GM12875 (cell line): ENCODE results near the gene GDF11.

Experiments
- H3K4me3 ChIP-seq: one replicate; pipeline ENCODE4 v1.5.1; 2011; ENCODE audit warnings: low read depth, low read length, control low read depth
- CTCF ChIP-seq: IDR thresholded peaks from 2 replicates; pipeline ENCODE4 v1.5.1; 2011; ENCODE audit warnings: low read depth, mild to moderate bottlenecking, control low read depth, inconsistent platforms, low read length, moderate library complexity, borderline replicate concordance; ENCODE audit not compliant: insufficient read depth

GDF11 gene

DNA sequence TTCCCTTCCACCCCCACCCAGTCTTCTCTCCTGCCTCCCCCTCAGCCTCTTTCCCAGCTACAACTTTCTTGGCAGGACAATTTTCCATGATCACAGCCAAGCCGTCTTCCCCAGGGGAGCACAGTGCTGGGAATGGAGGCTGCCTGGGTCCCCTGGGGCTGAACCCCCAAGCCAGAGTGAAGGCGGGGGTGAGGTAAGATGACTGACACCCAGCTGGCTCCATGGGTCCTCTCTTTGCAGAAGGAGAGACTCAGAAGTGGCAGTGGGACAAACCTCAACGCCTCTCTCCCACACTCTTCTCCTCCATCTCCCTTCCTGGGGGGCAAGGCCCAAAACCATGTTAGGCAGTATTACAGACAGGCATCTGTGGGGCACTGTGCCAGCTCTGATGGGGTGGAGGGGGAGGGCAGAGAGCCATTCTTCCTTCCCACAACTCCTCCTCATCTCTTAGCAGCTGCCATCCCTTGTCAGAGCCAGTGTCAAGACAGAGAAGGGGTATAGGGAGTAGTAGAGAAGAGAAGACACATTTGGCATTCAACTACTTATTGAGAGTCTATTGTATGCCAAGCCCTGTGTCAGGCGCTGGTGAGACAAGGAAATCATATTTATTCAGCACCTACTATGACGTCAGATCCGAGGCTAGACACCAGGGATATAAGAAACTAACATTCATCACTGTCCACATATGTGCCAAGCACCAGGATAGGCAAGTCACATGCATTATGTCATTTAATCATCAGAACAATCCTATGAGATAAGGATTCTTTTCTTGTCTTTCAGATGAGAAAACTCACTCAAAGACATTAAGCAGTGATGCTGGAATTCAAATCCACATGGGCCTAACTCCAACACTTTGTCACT, 38.8 kb upstream of the GDF11 start:
- TF ChIP-seq CTCF = no peak

GRCh38 chr12:55704824-55705718, 37.9 kb upstream of the GDF11 start:
- no peak overlapping the region for H3K4me3 ChIP-seq

More for the DNA sequence above, 38.8 kb upstream of the GDF11 start:
- H3K4me3 ChIP-seq = no peak overlapping the region

DNA sequence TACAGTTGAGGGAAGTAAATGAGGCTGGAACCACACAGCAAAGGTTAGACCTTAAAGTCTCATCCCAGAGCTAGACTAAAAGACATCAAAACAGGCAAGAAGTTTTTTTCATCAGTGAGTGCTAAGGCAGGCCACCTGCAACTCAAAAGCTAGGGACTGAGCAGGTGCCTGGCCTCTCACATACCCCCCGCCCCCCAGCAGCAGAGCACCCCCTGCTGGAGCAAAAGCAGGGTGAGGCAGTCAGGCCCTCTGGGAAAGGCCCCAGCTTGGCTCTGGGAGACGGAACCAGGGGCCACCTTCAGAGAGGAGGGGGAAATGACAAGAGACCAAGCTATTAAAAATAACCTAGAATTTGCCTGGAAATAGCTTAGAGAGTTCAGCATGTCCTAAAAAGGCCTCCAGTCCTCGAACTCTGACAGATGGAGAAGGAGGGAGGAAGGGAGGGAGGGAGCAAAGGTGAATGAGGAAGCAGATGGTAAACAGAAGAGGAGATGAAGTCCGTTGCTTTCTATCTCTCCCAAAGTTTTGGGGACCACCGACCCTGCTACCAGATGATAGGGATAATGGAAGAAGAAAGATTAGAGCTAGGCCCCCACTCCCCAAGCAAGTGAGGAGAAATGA, 37.0 kb upstream of the GDF11 start:
- H3K4me3 ChIP-seq = no peak overlapping the region

More at GRCh38 chr12:55704824-55705718, 37.9 kb upstream of the GDF11 start:
- TF ChIP-seq CTCF = no peak

GRCh38 chr12:55706568-55707218, 36.2 kb upstream of the GDF11 start:
- no peak overlapping the region for H3K4me3 ChIP-seq
- no peak for TF ChIP-seq CTCF

More for the DNA sequence above, 37.0 kb upstream of the GDF11 start:
- TF ChIP-seq CTCF = peak; percentile 59; the same call in 1 of the 2 replicates

GRCh38 chr12:55707219-55707671, 35.7 kb upstream of the GDF11 start:
- peak overlapping the region; percentile 11 for H3K4me3 ChIP-seq
- no peak for TF ChIP-seq CTCF
